Epithelial cell of esophagus (primary cell): ENCODE measurements around the gene CDKN2AIPNL.

Experiments
- DNase-seq: peaks from one replicate; pipeline ENCODE4 v3.0.0; 2010; ENCODE audit warnings: low read depth
- H3K4me3 ChIP-seq: 2 replicates; pipeline ENCODE4 v1.5.1; 2011; ENCODE audit warnings: mild to moderate bottlenecking, low read length, control low read depth
- CTCF ChIP-seq: IDR thresholded peaks from 2 replicates; pipeline ENCODE4 v1.5.1; 2011; ENCODE audit warnings: low read depth, mild to moderate bottlenecking, low read length, control low read depth, inconsistent platforms; ENCODE audit not compliant: insufficient read depth; ENCODE audit errors: missing control alignments

Gene CDKN2AIPNL

GRCh38 chr5:134411546-134412266 is at the start of gene CDKN2AIPNL:
Gene CDKN2AIPNL, minus strand, starts transcription at chr5:134411881. Its CDS starts 27 bp downstream, at chr5:134411854.
- DNase-seq: peak; percentile 91
- peak within 1 kb of the TSS; percentile 95 for H3K4me3 ChIP-seq
- peak; percentile 45 for TF ChIP-seq CTCF

- no peak overlapping the region for H3K4me3 ChIP-seq
- TF ChIP-seq CTCF: no peak
- DNase-seq: peak; percentile 40
Measured at GRCh38 chr5:134460551-134460950, 48.9 kb upstream of the CDKN2AIPNL start.

GRCh38 chr5:134459491-134459890 is 47.8 kb upstream of the CDKN2AIPNL start:
- no peak overlapping the region for H3K4me3 ChIP-seq
- TF ChIP-seq CTCF: no peak
- DNase-seq: no peak

GRCh38 chr5:134459010-134459403 is 47.3 kb upstream of the CDKN2AIPNL start:
- TF ChIP-seq CTCF: no peak
- H3K4me3 ChIP-seq: no peak overlapping the region
- no peak for DNase-seq

DNA sequence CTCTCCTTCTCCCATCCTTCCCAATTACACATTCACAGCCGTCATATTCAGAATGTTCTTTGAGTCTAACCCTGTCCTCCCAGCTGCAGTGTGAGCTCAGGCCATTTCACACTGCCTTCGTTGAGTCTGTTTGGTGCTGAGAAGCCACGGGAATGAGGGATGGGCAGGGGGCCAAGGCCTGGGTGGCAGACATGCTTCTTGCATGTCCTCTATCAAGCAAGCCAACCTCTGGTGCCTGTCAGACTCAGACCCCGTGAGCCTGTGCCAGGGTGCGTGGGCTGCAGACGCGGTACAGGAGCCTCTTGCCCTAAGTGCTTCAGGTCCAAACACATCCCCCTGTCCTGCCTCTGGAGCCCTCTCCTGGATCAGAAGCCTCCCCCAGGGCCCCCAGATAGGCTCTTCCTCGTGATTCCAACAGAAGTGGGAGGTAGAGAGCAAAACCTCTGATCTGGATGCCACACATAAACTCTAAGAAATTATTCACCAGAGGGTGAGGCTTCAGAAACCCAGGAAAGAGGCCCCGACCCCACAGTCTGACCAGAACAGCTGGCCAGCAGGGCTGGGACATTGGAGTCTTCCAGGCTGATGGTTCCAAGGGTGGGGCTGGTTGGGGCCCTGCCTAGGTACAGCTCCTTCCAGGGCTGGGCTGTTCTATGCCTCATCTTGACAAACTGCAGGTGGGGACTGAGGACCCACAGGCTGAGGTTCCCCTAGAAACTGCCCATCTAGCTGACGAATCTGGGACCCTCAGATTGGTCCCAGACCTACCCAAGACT is 46.7 kb upstream of the CDKN2AIPNL start:
- no peak overlapping the region for H3K4me3 ChIP-seq
- no peak for TF ChIP-seq CTCF
- peak; percentile 29 for DNase-seq

DNA sequence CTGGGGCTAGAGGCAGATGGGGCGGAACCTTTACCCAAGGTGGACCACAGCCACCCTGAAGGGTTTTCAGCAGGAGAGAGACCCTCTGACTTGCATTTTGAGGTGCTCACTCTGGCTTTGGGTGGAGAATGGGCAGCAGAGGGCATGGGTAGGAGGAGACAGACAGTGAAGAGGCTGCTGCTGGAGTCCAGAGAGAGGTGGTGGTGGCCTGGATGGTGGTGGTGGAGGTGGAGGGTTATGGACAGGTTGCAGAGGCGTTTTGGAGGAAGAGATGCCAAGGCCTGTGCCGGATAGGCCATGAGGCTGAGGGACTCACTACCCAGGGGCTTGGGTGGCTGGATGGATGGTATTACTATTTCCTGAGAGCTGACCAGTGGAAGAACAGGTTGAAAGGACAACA is 46.1 kb upstream of the CDKN2AIPNL start:
- no peak for DNase-seq
- no peak for TF ChIP-seq CTCF
- H3K4me3 ChIP-seq: no peak overlapping the region
